ENCODE results near the gene HS3ST5. TPM values are rescaled to one million over a fixed set of nuclear protein-coding genes. Genes with fewer than 3 reads are reported as not detected.
A peak's percentile ranks its signal among the peaks of the same experiment; 100 is the strongest.

Gene HS3ST5
- total and polyA plus RNA-seq, 7 donors = 0.01 to 2.9 (median 0.25) TPM

- no peak for TF ChIP-seq CTCF (IDR thresholded peaks at IDR 0.05)
- ATAC-seq (no peak), DNase-seq (no peak)
- 75 to 80% (median 78%) methylated on average over 2 of the region's 2 CpGs for WGBS, 3 donors
- H3K4me1 ChIP-seq = no peaks in the 10 kb centered on the region
- H3K27ac ChIP-seq = no peak overlapping the region
- no peaks in the 10 kb centered on the region for H3K36me3 ChIP-seq (ENCODE audit: insufficient read depth in 1 of 2, low read depth in 1 of 2)
- H3K9me3 ChIP-seq = no peaks in the 10 kb centered on the region
- intact Hi-C loops (cut with DNase I) = no loop called here
- H3K4me3 ChIP-seq = no peak overlapping the region
- no peaks in the 10 kb centered on the region for H3K27me3 ChIP-seq (ENCODE audit: insufficient read depth in 3 of 3, low read length in 2 of 3)
Measured at GRCh38 chr6:114055763-114056162, 287.1 kb downstream of the HS3ST5 start.

DNA sequence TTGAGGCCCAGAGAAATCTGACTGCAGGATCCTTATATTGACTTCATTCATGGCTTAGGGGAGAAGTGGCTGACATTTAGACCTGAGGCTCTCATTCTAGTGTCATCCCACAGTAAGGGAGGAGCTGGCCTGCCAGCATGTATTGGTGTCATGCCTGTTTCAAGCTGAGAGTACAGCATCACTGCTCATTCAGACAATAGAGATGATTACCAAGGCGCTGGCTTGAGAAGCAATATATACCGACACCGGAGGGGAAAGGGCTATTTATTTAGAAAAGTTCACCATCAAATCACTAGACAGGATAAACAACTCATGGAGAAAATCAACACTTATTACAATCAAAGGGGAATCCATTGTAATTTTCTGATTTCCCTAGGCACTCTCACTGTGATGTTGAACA, 287.5 kb downstream of the HS3ST5 start:
- no peak for TF ChIP-seq CTCF (IDR thresholded peaks at IDR 0.05)
- 89 to 94% (median 93%) methylated on average over 3 of the region's 3 CpGs for WGBS, 3 donors
- Histone ChIP-seq H3K9me3 (no peaks in the 10 kb centered on the region), H3K36me3 (ENCODE audit: insufficient read depth in 1 of 2, low read depth in 1 of 2) (no peaks in the 10 kb centered on the region), H3K4me1 (no peaks in the 10 kb centered on the region), H3K27me3 (ENCODE audit: insufficient read depth in 3 of 3, low read length in 2 of 3) (no peaks in the 10 kb centered on the region), H3K4me3 (no peak overlapping the region), H3K27ac (no peak overlapping the region)
- ATAC-seq (no peak), DNase-seq (no peak)
- intact Hi-C loops (cut with DNase I) = no loop called here

GRCh38 chr6:114053791-114054190, 289.0 kb downstream of the HS3ST5 start:
- ATAC-seq (no peak), DNase-seq (no peak)
- intact Hi-C loops (cut with DNase I) = no loop called here
- Histone ChIP-seq H3K9me3 (no peaks in the 10 kb centered on the region), H3K27me3 (ENCODE audit: insufficient read depth in 3 of 3, low read length in 2 of 3) (no peaks in the 10 kb centered on the region), H3K27ac (no peak overlapping the region), H3K4me1 (no peaks in the 10 kb centered on the region), H3K4me3 (no peak overlapping the region), H3K36me3 (ENCODE audit: insufficient read depth in 1 of 2, low read depth in 1 of 2) (no peaks in the 10 kb centered on the region)
- WGBS, 3 donors = 68 to 82% (median 76%) methylated on average over 1 of the region's 1 CpG
- no peak for TF ChIP-seq CTCF (IDR thresholded peaks at IDR 0.05)

- 69 to 87% (median 72%) methylated on average over 3 of the region's 3 CpGs for WGBS, 3 donors
- no peak overlapping the region for H3K4me3 ChIP-seq
- no peak overlapping the region for H3K27ac ChIP-seq
- no peaks in the 10 kb centered on the region for H3K4me1 ChIP-seq
- intact Hi-C loops (cut with DNase I) = no loop called here
- no peaks in the 10 kb centered on the region for H3K36me3 ChIP-seq (ENCODE audit: insufficient read depth in 1 of 2, low read depth in 1 of 2)
- H3K27me3 ChIP-seq (ENCODE audit: insufficient read depth in 3 of 3, low read length in 2 of 3) = no peaks in the 10 kb centered on the region
- H3K9me3 ChIP-seq = no peaks in the 10 kb centered on the region
- no peak for DNase-seq
- TF ChIP-seq CTCF (IDR thresholded peaks at IDR 0.05) = no peak
- peak in 1 of 4 donors; percentile 37 for ATAC-seq
Measured at GRCh38 chr6:114052141-114052540, 290.7 kb downstream of the HS3ST5 start.

GRCh38 chr6:114051031-114051430, 291.8 kb downstream of the HS3ST5 start:
- H3K27ac ChIP-seq = no peak overlapping the region
- DNase-seq = no peak
- no peak for ATAC-seq
- no peaks in the 10 kb centered on the region for H3K36me3 ChIP-seq (ENCODE audit: insufficient read depth in 1 of 2, low read depth in 1 of 2)
- H3K4me3 ChIP-seq = no peak overlapping the region
- no peak for TF ChIP-seq CTCF (IDR thresholded peaks at IDR 0.05)
- WGBS, 3 donors = 96 to 97% (median 97%) methylated on average over 1 of the region's 1 CpG
- H3K4me1 ChIP-seq = no peaks in the 10 kb centered on the region
- H3K9me3 ChIP-seq = no peaks in the 10 kb centered on the region
- no peaks in the 10 kb centered on the region for H3K27me3 ChIP-seq (ENCODE audit: insufficient read depth in 3 of 3, low read length in 2 of 3)
- intact Hi-C loops (cut with DNase I) = no loop called here

All from psoas muscle (tissue), 8 donors.